Ishikawa (cell line): ENCODE data around the gene NXPH2.

ENCODE experiments used
- RAD21 ChIP-seq: IDR thresholded peaks from 2 replicates; pipeline ENCODE4 v1.6.1; 2012; ENCODE audit warnings: low read depth
- TAF1 ChIP-seq: IDR thresholded peaks from 2 replicates; pipeline ENCODE4 v1.6.1; 2012; ENCODE audit warnings: low read depth, mild to moderate bottlenecking

- no peak for TF ChIP-seq TAF1
- TF ChIP-seq RAD21, result no peak
These were observed 131.6 kb downstream of the NXPH2 start for GRCh38 chr2:138648606-138649005.
